BLaER1 treated with 17β-estradiol and CSF1 and Interleukin-3, amounts not matched to agents 10 nM and 100 nM (cell line): ENCODE data around the gene PRKAB2.

Experiments used
- H3K27ac ChIP-seq, 11 experiments: shearing (Covaris generic); formaldehyde crosslinking; 2 replicates each; pipeline ENCODE4 v1.8.1; 2022
- H3K27me3 ChIP-seq, 11 experiments: shearing (Covaris generic); formaldehyde crosslinking; 2 replicates each; pipeline ENCODE4 v1.8.1; 2022
- H3K36me3 ChIP-seq, 11 experiments: shearing (Covaris generic); formaldehyde crosslinking; 2 replicates each; pipeline ENCODE4 v1.8.1; 2022
- H3K4me1 ChIP-seq, 10 experiments: shearing (Covaris generic); formaldehyde crosslinking; 2 replicates each; pipeline ENCODE4 v1.8.1; 2022
- H3K4me2 ChIP-seq, 11 experiments: shearing (Covaris generic); formaldehyde crosslinking; 2 replicates each; pipeline ENCODE4 v1.8.1; 2022
- H3K4me3 ChIP-seq, 10 experiments: shearing (Covaris generic); formaldehyde crosslinking; 2 replicates each; pipeline ENCODE4 v1.8.1; 2022
- H3K9ac ChIP-seq, 11 experiments: shearing (Covaris generic); formaldehyde crosslinking; 2 replicates each; pipeline ENCODE4 v1.8.1; 2022
- H3K9me3 ChIP-seq, 11 experiments: shearing (Covaris generic); formaldehyde crosslinking; replicated peaks in 1 of 11; 2 replicates each; pipeline ENCODE4 v1.8.1; 2022
- H4K20me1 ChIP-seq, 11 experiments: shearing (Covaris generic); formaldehyde crosslinking; 2 replicates each; pipeline ENCODE4 v1.8.1; 2022
- Cebpa-rat ChIP-seq, 11 experiments: shearing (Covaris generic); IDR thresholded peaks; 2 replicates each; pipeline ENCODE4 v1.8.1; 2022

PRKAB2 gene

GRCh38 chr1:147189514-147189913, 17.2 kb upstream of the PRKAB2 start:
- Histone ChIP-seq H3K9me3 (peaks cover 0 to 9% (median 0%) of the 10 kb centered on the region in 11 experiments; a peak in 3 of 22 replicates), H3K36me3 (no peaks in the 10 kb centered on the region), H3K4me2 (no peak overlapping the region), H4K20me1 (no peaks in the 10 kb centered on the region), H3K9ac (no peak overlapping the region), H3K4me3 (no peak overlapping the region), H3K27me3 (no peaks in the 10 kb centered on the region), H3K4me1 (no peaks in the 10 kb centered on the region), H3K27ac (no peak overlapping the region)
- no peak for TF ChIP-seq Cebpa-rat (IDR thresholded peaks at IDR 0.05)

GRCh38 chr1:147185432-147185831, 13.2 kb upstream of the PRKAB2 start:
- peaks cover 0 to 8% (median 0%) of the 10 kb centered on the region in 10 experiments; a peak in 2 of 20 replicates for H3K4me1 ChIP-seq
- no peaks in the 10 kb centered on the region for H3K36me3 ChIP-seq
- H3K4me2 ChIP-seq: no peak overlapping the region
- H3K27me3 ChIP-seq: no peaks in the 10 kb centered on the region
- TF ChIP-seq Cebpa-rat (IDR thresholded peaks at IDR 0.05): no peak
- no peaks in the 10 kb centered on the region for H4K20me1 ChIP-seq
- no peak overlapping the region for H3K4me3 ChIP-seq
- no peak overlapping the region for H3K27ac ChIP-seq
- no peak overlapping the region for H3K9ac ChIP-seq
- H3K9me3 ChIP-seq: no peaks in the 10 kb centered on the region

- no peak overlapping the region for H3K27ac ChIP-seq
- H3K36me3 ChIP-seq: peaks cover 0 to 24% (median 4%) of the 10 kb centered on the region in 11 experiments; a peak in 10 of 22 replicates
- no peaks in the 10 kb centered on the region for H4K20me1 ChIP-seq
- no peak for TF ChIP-seq Cebpa-rat (IDR thresholded peaks at IDR 0.05)
- peaks cover 8 to 15% (median 12%) of the 10 kb centered on the region in 10 experiments for H3K4me1 ChIP-seq
- peaks cover 0 to 8% (median 0%) of the 10 kb centered on the region in 11 experiments; a peak in 6 of 22 replicates for H3K9me3 ChIP-seq
- no peaks in the 10 kb centered on the region for H3K27me3 ChIP-seq
- H3K4me2 ChIP-seq: no peak overlapping the region
- no peak overlapping the region for H3K4me3 ChIP-seq
- no peak overlapping the region for H3K9ac ChIP-seq
Measured at GRCh38 chr1:147177611-147178380, 5.5 kb upstream of the PRKAB2 start.

- Histone ChIP-seq H3K4me2 (peak overlapping the region; percentile 89 to 98 (median 91)), H3K36me3 (peaks cover 10 to 26% (median 14%) of the 10 kb centered on the region in 11 experiments; a peak in 21 of 22 replicates), H3K4me1 (peaks cover 24 to 34% (median 30%) of the 10 kb centered on the region in 10 experiments), H3K27ac (peak overlapping the region; percentile 44 to 93 (median 91); a peak in 21 of 22 replicates), H3K9ac (peak overlapping the region; percentile 78 to 90 (median 88)), H4K20me1 (no peaks in the 10 kb centered on the region; a peak in 1 of 22 replicates), H3K9me3 (no peaks in the 10 kb centered on the region), H3K4me3 (peak overlapping the region; percentile 91 to 99 (median 96)), H3K27me3 (no peaks in the 10 kb centered on the region)
- TF ChIP-seq Cebpa-rat (IDR thresholded peaks at IDR 0.05): no peak
Measured at GRCh38 chr1:147171399-147172167, 687 bp downstream of the PRKAB2 start.

GRCh38 chr1:147169840-147170674, 2.2 kb downstream of the PRKAB2 start:
- no peak overlapping the region for H3K27ac ChIP-seq
- peaks cover 24 to 34% (median 30%) of the 10 kb centered on the region in 10 experiments for H3K4me1 ChIP-seq
- TF ChIP-seq Cebpa-rat (IDR thresholded peaks at IDR 0.05): no peak
- no peaks in the 10 kb centered on the region for H3K27me3 ChIP-seq
- H3K4me2 ChIP-seq: peak overlapping the region; percentile 89 to 98 (median 91); a peak in 21 of 22 replicates
- H3K9ac ChIP-seq: peak overlapping the region in 2 of 11 experiments; percentile 38 to 89; a peak in 2 of 22 replicates
- peaks cover 25 to 33% (median 29%) of the 10 kb centered on the region in 11 experiments for H3K36me3 ChIP-seq
- H3K9me3 ChIP-seq: no peaks in the 10 kb centered on the region
- peak overlapping the region in 7 of 10 experiments; percentile 94 to 98 (median 96); a peak in 5 of 20 replicates for H3K4me3 ChIP-seq
- no peaks in the 10 kb centered on the region; a peak in 1 of 22 replicates for H4K20me1 ChIP-seq

- Histone ChIP-seq H4K20me1 (no peaks in the 10 kb centered on the region; a peak in 1 of 22 replicates), H3K4me1 (peaks cover 23 to 32% (median 27%) of the 10 kb centered on the region in 10 experiments), H3K9ac (no peak overlapping the region), H3K4me2 (no peak overlapping the region), H3K27ac (no peak overlapping the region), H3K36me3 (peaks cover 28 to 38% (median 34%) of the 10 kb centered on the region in 11 experiments), H3K9me3 (no peaks in the 10 kb centered on the region), H3K4me3 (no peak overlapping the region), H3K27me3 (no peaks in the 10 kb centered on the region)
- TF ChIP-seq Cebpa-rat (IDR thresholded peaks at IDR 0.05): no peak
Measured at GRCh38 chr1:147169171-147169570, 3.1 kb downstream of the PRKAB2 start.

GRCh38 chr1:147168626-147169058, 3.6 kb downstream of the PRKAB2 start:
- Histone ChIP-seq H3K4me1 (peaks cover 18 to 26% (median 21%) of the 10 kb centered on the region in 10 experiments), H3K27me3 (no peaks in the 10 kb centered on the region), H3K4me2 (no peak overlapping the region), H3K36me3 (peaks cover 28 to 43% (median 38%) of the 10 kb centered on the region in 11 experiments), H3K4me3 (no peak overlapping the region), H3K9ac (no peak overlapping the region), H3K9me3 (no peaks in the 10 kb centered on the region), H3K27ac (no peak overlapping the region), H4K20me1 (no peaks in the 10 kb centered on the region; a peak in 1 of 22 replicates)
- no peak for TF ChIP-seq Cebpa-rat (IDR thresholded peaks at IDR 0.05)

- no peak overlapping the region for H3K4me3 ChIP-seq
- H3K27me3 ChIP-seq: no peaks in the 10 kb centered on the region
- no peak overlapping the region for H3K27ac ChIP-seq
- peaks cover 14 to 20% (median 17%) of the 10 kb centered on the region in 10 experiments for H3K4me1 ChIP-seq
- H3K9ac ChIP-seq: no peak overlapping the region
- no peaks in the 10 kb centered on the region; a peak in 1 of 22 replicates for H4K20me1 ChIP-seq
- no peak overlapping the region for H3K4me2 ChIP-seq
- no peak for TF ChIP-seq Cebpa-rat (IDR thresholded peaks at IDR 0.05)
- no peaks in the 10 kb centered on the region for H3K9me3 ChIP-seq
- peaks cover 28 to 56% (median 42%) of the 10 kb centered on the region in 11 experiments for H3K36me3 ChIP-seq
Measured at GRCh38 chr1:147167365-147167764, 4.9 kb downstream of the PRKAB2 start.
